Stimulated activated CD8-positive, alpha-beta memory T cell treated with anti-CD3 and anti-CD28 coated beads, Interleukin-12 subunit alpha, Interleukin-12 subunit beta, amount 100 ng/mL, for 24 hours (primary cell): Measurements from ENCODE around the gene HMGCR.

Source experiments
- DNase-seq: peaks from one replicate; pipeline ENCODE4 v3.0.0-alpha.2; 2020; ENCODE audit errors: extremely low read depth

Gene HMGCR

DNA sequence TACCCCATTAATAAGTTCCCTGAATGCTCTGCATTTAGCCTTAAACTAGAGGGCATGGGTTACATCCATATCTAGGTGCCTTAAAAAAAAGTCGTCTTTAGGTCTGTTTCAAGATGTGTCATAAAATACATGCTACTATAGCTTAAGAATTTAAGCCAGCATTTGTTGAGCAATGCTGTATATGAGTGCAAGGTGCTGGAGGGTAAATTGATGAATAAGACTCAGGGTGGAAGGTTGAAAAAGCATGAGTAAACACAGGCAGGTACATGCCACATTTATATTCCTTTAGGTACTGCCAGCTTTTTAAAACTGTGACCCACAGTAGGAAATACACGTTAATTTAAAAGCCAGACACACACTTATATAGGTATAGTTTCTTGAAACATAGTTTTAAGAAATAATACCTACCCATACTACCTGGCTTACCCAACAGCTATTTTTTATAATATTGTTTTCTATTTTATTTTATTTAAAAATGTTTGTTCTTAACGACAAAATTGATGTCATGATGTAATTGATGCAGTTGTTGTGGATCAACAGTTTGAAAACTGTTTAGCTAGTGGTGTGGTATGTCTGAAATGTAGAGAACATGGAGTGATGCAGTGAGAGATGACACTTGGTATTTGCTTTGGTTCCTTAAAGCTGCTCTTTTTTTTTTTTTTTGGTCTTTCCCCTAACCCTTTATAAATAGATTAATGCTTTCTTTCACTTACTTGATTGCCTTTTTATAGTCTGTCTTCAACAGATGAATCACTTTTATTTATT is 3.9 kb downstream of the HMGCR start:
- no peak for DNase-seq

DNA sequence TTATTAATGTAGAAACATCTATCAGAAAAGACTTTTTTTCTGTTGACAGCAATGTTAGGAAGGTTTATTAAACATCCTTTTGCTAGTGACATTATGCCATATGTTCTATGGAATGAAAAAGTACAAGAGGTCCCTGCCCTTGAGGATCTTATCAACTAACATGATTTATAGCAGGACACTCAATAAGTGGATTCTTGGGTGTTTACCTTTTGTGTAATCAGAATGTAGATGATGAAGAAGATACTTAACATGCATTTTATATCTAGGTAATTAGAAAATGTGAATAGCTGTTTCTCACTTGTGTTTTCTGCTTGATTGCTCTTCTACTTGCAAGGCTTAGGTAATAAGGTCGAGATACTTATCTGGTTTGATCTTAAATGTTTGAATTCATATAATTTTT is 4.9 kb downstream of the HMGCR start:
- no peak for DNase-seq

- no peak for DNase-seq
Observed at GRCh38 chr5:75342836-75343235, 5.8 kb downstream of the HMGCR start.

GRCh38 chr5:75348241-75348640 is 11.2 kb downstream of the HMGCR start:
- DNase-seq = no peak

GRCh38 chr5:75349663-75350062 is 12.6 kb downstream of the HMGCR start:
- no peak for DNase-seq

DNA sequence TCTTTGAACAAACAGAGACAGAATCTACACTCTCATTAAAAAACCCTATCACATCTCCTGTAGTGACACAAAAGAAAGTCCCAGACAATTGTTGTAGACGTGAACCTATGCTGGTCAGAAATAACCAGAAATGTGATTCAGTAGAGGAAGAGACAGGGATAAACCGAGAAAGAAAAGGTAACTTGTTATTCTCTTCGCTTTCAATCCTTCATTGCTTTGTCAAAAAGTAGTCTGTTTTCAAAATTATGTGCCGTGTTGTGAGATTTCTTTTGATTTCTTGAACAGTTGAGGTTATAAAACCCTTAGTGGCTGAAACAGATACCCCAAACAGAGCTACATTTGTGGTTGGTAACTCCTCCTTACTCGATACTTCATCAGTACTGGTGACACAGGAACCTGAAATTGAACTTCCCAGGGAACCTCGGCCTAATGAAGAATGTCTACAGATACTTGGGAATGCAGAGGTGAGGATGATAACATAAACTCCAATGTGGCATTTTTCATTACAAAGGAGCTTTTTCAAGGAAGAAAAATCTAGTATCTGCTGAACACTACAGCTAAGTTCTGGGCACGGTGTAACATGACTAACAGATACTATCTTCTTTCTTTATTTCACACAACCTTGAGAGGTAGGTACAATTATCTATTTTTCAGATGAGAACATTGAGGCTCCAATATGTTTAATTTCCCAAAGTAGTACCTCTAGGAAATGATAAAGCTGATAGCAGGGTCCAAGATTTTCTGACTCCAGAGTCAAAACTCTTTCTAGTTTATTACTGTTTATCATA is 14.3 kb downstream of the HMGCR start:
- DNase-seq = no peak

GRCh38 chr5:75355236-75355635 is 18.2 kb downstream of the HMGCR start:
- no peak for DNase-seq

GRCh38 chr5:75356719-75357118 is 19.7 kb downstream of the HMGCR start:
- no peak for DNase-seq

DNA sequence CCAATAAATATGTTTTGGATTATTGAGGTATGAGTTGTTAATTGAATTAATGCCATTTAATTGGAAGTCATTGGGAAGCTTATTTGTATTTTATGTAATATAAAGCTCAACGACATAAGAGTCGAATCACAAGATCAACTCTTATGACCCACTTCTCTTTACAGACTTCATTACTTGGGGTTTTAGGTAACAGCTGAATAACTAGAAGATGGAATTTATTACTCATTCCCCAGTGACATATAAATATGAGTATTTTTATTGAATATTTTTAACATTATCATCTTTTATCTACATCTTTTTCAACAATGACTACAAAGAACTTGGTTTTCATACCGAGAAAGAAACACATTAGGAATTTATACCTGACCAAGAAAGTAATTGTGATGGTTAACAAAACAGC is 21.1 kb downstream of the HMGCR start:
- no peak for DNase-seq

GRCh38 chr5:75361310-75361709 is 24.3 kb downstream of the HMGCR start:
- DNase-seq = no peak

DNA sequence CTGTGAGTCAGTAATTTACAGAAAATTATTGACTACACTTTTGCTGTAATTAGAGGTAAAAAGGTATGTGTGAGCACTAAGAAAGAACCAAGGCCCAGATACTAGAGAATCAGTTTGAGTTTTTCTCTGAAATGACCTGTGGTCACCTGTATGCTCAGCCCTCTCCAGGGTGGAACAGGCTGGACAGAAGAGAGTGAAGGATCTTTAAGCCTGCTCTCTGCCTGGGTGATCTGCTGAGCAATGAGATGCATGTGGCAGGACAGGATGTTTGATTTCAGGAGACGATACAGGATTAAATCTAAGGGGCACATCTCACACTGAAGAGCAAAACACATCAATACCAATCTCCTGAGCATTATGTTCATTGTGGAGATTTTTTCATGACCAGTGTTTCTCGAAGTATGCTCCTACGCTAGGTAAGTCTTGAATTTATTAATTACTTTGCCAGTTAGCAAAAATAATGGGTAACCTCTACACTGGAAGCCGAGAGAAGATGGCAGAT is 25.5 kb downstream of the HMGCR start:
- no peak for DNase-seq

DNA sequence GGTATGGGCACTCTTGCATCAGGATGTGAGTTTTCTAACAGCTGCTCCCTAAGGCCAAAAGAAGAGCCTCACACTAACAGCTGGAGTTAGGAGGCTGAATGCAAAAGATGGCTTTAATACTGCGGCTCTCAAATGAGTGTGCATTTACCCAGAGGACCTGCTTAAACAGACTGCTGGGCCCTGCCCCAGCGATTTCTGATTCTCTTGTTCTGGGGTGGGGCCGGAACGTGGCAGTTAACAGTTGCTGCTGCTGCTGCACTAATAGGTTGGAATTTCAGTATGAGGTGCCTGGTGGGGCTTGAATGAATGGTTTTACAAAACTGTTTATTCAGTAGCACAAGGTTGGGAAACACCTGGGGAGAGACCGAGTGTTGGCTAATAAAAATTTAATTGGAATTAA is 26.1 kb downstream of the HMGCR start:
- DNase-seq = no peak

DNA sequence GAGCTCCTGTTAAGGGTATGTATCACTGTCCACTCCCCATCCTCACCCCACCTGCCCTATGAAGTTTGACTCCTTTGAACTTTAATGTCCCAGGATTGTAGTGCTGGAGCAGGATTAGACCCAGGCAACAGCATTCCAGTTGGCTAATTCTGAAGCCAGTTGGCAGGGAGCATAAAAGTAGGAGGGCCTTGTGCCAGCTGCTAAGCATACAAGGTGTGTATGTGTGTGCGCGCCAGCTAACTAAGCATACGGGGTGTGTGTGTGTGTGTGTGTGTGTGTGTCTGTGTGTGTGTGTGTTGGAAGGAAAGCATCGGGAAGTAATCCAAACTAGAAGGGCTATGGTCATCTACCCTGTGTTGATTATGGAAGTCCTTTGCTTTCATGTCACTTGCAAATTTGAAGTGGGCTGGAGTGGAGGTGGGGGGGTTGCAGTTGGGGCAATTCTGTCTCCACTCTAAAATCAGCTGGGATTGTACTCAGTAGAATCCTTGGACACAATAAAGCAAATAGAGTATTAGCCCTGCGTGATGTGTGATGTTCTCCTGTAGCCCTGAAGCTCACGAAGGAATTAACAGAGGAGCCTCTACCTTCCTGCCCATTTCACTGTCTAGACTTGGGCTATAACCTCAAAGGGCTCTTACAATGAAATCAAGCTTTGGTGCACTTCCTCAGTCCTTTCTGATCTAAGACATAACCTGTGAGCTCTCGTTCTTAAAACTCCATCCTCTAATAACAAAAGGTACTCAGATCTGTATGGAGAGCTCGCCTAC is 26.9 kb downstream of the HMGCR start:
- no peak for DNase-seq

- DNase-seq = no peak
Observed at GRCh38 chr5:75364571-75365280, 27.7 kb downstream of the HMGCR start.

- no peak for DNase-seq
Observed at GRCh38 chr5:75365740-75366139, 28.7 kb downstream of the HMGCR start.

DNA sequence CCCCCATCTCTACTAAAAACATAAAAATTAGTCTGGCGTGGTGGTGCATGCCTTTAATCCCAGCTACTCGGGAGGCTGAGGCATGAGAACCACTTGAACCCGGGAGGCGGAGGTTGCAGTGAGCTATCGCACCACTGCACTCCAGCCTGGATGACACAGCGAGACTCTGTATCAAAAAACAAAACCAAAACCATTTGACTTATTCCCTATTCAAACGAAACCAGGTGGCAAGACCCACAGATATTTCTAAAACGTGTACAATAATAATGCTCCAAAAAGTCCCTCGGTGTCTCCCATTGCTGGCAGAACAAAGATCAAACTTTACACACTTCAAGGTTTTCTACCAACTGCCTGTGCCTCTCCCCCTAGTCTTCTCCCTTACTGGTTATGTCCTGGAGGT is 29.8 kb downstream of the HMGCR start:
- DNase-seq = no peak

GRCh38 chr5:75367401-75367800 is 30.4 kb downstream of the HMGCR start:
- DNase-seq = no peak

DNA sequence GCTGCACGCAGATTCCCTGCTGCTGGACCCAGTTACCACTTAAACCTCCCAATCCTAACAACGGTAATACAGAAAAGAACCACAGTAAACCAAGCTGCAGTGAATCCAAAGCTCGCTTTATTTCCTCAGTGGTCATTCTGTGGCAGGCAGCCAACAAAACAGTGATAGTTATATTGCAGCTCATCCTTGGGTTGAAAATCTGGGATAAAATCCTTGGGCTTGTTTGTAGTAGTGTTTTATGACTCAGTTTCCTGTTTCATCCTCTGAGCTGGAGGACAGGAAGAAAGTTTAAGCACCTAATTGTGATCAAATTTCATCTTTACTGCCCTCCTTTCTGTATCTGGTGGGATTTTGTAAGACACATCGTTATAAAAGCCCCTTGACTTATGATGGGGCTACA is 31.4 kb downstream of the HMGCR start:
- no peak for DNase-seq

- DNase-seq = no peak
Observed at GRCh38 chr5:75373862-75374261, 36.8 kb downstream of the HMGCR start.

- DNase-seq = no peak
Observed at GRCh38 chr5:75374394-75374814, 37.4 kb downstream of the HMGCR start.

DNA sequence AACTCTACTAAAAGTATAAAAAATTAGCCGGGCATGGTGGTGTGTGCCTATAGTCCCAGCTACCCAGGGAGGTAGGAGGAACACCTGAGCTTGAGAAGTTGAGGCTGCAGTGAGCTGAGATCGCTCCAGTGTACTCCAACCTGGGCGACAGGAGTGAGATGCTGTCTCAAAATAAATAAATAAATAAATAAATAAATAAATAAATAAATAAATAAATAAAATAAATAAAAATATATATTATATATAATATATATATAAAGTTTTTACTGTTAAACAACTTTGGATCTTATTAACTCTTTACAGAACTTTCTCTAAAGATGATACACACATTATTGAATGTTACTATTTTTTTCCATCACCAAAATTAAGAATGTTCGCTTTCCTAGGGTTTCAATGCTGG is 38.4 kb downstream of the HMGCR start:
- no peak for DNase-seq

DNA sequence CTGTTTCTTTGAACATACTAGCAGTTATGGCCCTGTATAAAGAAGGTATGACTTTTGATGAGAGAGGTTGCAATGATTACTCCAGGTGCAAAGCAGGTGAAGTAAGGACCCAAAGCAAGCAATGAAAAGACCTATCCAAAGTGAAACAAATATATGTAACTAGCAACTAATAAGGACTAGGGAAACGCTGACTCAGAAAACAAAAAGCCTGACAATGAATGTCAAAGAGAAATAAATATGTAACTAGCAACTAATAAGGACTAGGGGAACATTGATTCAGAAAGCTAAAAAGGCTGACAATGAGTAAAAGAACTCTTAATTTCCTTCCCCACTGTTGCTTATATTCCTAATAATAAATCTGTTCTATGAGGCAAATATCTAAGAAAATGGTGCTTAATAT is 43.1 kb downstream of the HMGCR start:
- DNase-seq = no peak
